HG02588 (cell line): ENCODE measurements around the gene SLC6A6.

ENCODE experiments used
- ATAC-seq: cut with Tn5 transposase; IDR thresholded peaks from one replicate; pipeline ENCODE4 v1.9.1; 2021; ENCODE audit warnings: mild to moderate bottlenecking, moderate library complexity; ENCODE audit not compliant: unreplicated experiment

The SLC6A6 gene

DNA sequence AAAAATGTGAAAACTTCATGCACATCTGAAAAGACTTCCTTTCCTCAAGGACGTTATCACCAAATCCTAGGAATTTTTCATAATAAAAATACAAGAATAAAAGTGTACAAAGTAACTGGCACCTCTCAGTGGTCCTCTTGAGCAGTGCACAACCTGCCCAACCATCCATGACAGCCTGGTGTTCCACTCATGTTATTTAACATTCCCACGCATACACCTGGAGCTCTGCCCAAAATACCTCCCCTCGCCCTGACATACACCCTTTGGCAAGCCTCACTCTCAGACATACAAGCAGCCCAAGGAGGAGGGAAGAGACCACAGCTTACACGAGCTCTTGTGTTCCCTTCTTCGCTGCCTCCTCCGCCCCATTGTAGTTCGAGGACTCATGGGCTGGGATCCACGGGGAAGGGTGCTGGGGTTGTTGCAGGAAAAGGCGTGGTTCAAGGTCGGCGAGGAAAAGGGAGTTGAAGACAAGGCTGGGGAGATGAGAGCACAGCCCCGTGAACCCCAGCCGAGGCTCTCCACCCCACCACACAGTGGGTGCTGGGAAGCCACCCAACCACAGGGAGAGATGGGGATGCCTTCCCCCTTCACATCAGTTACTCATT is 114.4 kb downstream of the SLC6A6 start:
- ATAC-seq, result no peak

- no peak for ATAC-seq
These were observed 115.4 kb downstream of the SLC6A6 start for GRCh38 chr3:14517601-14518431.

GRCh38 chr3:14518432-14518802 is 116.0 kb downstream of the SLC6A6 start:
- ATAC-seq, result no peak

DNA sequence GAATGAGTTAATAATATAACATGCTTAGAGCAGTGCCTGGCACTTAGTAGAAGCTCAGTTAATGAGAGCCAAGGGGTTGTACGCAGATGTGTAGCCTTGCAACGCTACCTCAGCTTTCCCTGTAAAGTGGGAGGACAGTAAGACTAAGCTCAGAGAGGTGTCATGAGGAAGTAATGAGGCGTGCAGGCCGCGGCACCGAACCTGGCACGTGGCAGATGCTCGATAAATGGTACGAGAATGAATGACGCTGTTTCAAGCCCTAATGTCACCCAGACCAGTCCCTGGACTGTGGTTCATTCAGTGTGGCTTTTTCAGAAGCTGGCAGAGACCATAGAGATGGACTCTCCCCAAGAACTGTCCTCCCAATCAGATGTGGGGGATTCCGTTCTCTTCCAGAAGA is 116.5 kb downstream of the SLC6A6 start:
- ATAC-seq, result no peak

GRCh38 chr3:14519406-14519805 is 117.0 kb downstream of the SLC6A6 start:
- ATAC-seq, result no peak

DNA sequence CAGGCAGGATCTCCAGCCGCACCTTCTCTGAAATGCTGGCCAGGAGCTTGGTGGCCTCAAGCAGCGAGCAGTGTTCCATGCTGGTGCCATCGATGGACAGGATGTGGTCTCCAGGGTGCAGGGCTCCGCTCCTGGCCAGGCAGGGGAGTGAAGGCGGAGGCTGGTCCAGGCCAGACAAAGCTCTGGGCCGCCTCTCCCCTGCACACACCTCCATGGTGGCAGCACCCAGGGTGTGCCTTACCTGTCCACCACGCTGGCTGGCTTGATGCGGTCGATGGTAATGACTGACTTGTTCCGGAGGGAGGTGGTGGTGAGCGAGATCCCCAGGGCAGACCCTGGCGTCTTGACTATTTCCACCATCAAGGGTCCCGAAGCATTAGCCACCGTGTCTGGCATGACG is 117.7 kb downstream of the SLC6A6 start:
- no peak for ATAC-seq

DNA sequence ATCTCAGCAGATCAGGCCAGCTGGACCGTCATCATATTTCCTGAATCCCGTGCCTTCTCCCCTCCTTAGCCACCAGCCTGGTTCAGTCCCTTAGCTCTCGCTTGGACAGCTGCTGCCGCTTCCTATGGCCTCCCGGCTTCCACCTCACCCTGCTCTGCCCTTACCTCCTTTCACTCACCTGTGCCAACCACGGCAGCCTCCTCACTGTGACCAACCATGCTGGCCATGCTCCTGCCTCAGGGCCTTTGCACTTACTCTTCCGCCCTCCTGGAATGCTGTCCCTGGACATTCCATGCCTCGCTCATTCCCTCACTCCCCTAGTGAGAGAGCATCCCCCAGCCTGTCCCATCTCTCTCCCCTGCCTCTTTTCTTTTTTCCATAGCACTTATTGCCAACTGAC is 118.6 kb downstream of the SLC6A6 start:
- no peak for ATAC-seq

GRCh38 chr3:14521611-14522010 is 119.2 kb downstream of the SLC6A6 start:
- ATAC-seq, result no peak

DNA sequence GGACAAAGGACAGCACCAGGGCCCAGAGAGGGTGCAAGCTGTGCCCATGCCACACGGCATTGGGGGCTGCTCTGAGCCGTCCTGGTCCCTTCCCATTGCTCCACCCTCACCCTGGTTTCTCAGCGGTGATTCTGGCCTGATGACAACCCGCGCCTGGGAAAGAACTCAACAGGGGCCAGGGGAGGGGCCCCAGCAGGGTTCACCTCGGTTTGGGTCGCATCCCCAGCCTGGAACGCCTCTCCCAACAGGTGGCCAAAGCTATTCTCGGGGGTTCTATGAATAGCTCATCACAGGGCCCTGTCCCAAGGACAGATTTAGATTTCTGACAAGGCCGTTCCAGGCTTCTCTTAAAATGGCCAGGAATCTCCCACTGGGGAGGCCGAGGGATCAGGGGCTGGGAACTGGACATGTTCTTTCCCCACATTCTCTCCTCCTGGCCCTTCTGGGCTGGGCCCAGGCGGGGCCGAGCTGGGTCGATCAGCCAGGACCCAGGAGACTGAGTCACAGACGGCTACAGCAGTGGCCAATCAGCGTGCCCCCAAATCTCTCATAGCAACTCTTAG is 119.8 kb downstream of the SLC6A6 start:
- no peak for ATAC-seq

- no peak for ATAC-seq
These were observed 120.4 kb downstream of the SLC6A6 start for GRCh38 chr3:14522768-14523167.

- ATAC-seq, result no peak
These were observed 121.4 kb downstream of the SLC6A6 start for GRCh38 chr3:14523792-14524191.

GRCh38 chr3:14524311-14524711 is 121.9 kb downstream of the SLC6A6 start:
- no peak for ATAC-seq

DNA sequence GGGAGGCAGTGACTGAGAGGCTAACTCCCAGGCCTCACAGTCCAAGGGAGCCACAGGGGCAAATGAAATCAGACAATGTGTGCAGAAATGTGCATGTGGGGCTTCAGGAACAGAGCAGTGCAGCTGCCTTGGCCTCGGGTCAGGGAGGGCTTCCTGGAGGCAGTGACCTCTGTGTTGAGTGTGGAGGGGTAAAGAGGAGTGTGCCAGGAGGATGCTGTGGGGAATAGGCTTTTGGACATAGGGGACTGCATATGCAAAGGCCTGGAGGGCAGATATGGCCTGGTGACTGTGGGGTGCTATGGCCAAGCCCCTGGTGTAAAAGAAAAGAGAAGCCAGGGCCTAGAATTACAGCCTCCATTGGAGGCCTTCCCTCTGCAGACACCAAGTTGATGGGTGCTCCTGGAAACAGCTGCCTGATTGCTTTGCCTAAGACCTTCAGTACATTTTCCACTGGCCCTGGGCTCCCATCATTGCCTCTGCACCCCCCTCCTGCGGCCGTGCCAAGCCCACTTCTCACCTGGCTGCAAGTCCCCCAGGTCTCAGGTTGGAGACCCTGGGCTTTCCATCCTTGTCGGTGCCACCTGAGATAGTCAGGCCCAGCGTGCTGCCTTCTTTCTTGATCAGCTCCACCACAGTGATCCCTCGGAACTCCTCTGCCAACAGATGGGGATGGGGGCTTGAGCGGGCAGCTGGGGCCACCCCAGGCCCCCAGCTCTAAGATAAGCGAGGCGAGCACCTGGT is 122.7 kb downstream of the SLC6A6 start:
- ATAC-seq, result no peak

- no peak for ATAC-seq
These were observed 123.6 kb downstream of the SLC6A6 start for GRCh38 chr3:14525685-14526631.

GRCh38 chr3:14528081-14528480 is 125.7 kb downstream of the SLC6A6 start:
- ATAC-seq, result no peak

DNA sequence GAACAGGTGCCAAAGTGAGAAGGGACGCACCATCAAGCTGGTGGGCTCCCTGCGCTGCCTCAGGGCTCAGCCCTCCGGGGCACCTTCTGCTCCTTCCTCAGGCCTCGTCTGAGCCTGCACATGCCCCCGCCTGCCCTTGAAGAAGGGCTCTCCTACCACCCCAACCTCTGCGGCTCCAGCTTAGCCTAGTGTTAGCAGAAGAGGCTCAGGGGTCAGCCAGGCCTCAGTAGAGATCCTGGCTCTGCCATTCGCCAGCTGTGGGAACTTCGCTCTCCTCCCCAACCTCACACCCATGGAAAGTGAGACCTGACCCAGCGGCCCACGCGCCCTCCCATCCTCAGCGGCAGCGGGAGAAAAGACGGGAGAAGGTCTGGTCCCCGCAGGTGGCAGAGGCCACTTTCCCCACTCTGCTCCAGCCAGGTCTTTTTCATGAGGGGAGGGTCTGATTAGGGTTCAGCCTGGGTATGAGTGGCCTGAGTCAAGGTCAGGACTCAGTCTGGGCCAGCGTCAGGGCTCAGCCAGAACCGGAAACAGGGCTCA is 129.5 kb downstream of the SLC6A6 start:
- ATAC-seq, result no peak

DNA sequence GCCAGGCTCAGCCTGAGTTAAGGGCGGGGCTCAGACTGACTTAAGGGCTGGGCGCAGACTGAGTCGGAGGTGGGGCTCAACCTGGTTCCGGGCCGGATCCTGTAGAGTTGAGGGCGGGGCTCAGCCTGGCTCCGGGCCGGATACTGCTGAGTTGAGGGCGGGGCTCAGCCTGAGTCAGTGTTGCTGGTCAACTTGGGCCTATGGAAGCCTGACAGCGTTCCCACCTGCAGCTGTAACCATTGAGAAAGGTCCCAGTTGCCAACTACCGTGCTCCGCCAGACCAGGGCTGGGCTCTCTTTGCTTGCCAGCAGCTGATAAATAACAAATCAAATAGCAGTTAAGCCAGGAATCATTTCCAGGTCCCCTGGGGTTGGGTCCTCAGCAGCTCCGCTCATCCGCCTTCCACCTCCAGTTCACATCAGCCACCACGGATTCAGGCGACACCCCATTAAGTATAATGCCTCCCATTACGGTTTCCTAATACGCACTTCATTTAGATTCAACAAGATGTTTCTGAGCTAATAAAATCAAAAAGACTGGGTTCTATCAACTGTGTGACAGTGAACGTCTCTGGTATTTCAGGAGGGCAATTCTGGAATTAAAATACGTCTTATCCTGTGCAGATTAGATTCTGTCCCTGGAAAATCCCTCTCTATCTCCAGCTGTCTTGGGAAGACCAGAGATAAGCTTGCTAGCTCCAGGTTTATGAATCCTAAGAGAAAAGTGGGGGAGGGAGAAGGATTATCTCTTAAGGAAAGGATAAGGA is 130.5 kb downstream of the SLC6A6 start:
- ATAC-seq, result no peak

- no peak for ATAC-seq
These were observed 131.1 kb downstream of the SLC6A6 start for GRCh38 chr3:14533457-14533958.

DNA sequence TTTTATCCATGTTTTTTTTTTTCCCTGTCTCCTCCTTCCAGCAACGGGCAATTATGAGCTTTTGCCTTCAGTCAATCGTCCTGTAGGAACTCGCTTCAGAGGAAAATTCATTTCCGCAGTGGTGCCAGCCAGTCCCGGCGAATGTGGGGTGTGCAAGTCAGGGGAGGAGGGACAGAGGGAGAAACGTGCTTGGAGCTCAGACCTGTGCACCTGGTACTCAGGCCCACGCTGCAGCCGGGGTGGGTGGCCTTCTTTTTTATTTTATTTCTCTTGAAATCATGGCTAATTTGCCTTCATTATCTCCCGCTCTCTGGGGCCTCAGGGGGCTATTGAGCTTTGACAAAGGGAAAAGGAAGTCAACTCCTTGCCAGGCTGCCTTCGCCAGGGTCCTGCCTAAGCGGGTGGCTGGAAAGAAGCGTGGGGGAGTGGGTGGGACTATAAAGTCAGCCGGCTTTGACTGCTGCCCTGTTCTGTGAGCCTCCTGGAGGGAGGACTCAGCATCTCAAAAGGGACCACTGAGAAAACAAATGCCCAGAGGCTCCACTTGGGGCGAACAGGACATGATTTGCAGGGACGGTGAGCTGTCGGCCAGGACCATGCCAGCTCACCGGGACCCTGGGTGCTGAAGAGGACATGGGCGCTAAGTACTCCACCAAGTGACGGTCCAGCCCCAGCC is 132.2 kb downstream of the SLC6A6 start:
- no peak for ATAC-seq
